Midbrain (tissue), 1 donor: ENCODE measurements around the gene RTBDN.
A peak's percentile ranks its signal among the peaks of the same experiment; 100 is the strongest.

Experiments used
- DNase-seq: peaks from one replicate; lab custom pipeline; 2025; lab: John Stamatoyannopoulos, UW

RTBDN gene

DNA sequence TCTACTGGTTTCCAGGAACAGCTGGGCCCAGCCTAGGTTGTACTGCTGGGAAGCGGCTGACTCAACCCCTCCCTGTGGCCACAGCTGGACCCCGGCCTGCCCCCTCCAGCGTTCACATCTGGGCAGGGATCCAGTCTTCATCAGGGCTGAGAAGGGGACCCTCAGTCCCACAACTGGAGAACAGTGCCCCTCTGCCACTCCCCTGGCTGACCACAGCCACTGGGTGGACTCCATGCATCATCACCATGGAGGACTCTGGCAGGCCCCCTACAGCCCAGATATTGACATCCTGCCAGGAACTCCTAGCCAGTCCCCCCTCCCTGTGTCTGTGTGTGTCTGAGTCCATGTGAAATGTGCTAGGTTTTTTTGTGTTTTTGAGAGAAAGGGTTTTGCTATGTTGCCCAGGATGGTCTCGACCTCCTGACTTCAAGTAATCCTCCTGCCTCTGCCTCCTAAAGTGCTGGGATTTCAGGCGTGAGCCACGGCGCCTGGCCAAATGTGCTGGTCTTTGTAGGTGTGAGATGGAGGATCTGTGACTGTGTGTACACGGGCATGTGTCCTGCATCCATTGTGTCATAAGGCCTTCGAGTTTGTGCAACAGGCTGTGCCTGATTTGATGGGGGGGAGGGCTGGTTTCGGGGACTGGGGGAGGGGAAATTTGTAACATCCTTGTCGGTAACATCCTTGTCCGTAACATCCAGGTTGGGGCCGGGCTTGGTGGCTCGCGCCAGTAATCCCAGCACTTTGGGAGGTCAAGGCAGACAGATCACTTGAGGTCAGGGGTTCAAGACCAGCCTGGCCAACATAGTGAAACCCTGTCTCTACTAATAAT is 55.0 kb downstream of the RTBDN start:
- no peak for DNase-seq

DNA sequence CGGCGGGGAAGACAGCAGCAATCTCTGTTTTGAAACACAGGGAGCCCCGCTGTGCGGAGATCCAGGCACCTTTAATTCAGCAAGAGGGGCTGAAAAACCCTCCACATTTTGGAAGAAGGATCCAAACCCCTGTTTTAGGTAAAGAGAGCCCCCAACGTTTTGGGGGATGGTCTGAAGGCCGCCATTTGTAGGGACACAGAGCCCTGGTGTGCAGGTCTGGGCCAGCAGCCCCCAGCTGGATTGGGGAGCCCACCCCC is 55.5 kb downstream of the RTBDN start:
- no peak for DNase-seq

DNA sequence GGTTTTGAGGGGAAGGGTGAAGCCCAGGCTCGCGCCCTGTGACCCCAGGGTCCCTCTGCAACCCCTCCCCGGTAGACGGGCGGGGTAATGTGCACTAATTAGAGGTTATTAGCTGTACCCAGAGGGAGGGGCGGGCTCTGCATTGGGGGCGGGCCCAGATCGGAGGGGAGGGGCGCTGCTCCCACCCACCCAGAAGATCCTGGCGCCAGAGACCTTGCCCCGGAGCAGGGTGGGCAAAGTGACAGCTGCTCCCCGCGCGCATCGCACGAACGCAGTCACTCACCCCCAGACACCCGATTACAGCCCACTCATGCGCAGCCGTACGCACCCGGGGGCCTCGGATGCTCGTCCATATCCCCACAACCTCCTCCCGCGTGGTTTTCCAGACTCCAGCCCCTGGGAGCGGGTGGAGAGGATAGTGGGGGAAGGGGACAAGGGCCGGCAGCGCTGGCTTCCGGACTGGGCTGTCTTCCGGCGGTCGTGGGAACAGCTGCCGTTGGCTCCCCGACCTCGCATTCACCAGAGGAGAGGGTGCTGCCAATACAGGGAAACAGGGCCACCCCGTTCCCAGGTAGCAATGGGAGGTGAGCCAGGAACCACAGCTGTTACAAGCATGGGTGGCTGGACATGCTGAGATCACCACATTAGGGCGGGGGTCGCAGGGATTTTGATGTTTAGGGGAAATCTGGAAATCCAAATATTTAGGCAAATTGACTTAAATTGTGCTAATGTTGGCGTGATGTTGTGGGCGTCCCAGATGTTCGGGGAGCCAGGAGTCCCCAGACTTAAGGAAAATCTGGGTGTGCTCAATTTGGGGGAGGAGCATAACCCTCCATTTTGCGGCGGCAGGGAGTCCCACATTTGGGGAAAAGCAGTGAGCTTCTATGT is 56.1 kb downstream of the RTBDN start:
- DNase-seq, result no peak

DNA sequence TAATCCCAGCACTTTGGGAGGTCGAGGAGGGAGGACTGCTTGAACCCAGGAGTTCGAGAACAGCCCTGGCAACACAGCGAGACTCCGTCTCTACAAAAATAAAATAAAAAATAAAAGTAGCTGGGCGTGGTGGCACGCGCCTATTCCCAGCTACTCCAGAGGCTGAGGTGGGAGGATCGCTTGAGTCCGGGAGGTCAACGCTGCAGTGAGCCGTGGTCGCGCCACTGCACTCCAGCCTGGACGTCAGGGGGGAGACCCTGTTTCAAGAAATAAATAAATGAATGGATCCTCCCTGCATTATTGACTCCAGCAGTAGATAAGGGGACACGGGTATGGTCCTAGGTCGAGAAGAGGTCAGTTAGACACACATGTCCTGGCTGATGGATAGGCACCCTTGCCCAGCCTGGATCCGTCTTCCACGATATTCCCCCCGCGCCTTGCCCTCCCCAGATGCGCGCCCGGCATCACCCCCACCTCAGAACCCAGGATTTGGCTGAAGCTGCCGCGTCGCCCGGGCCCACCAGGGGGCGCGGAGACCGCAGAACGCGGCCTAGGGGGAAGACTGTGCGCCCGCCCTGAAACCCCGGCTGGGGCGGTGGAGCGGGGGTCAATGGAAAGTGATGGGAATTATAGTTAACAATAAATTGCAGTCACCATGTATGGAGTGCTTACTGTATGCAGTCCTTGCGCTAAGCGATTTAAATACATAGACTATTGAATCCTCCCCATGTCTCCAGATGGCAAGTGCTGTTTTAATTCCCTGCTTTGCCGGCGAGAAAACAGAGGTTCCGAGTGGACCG is 57.0 kb downstream of the RTBDN start:
- DNase-seq, result peak; percentile 82
